ENCODE measurements around the gene RBM27. TPM values are rescaled to one million over a fixed set of nuclear protein-coding genes. Genes with fewer than 3 reads are reported as not detected.
A peak's percentile ranks its signal among the peaks of the same experiment; 100 is the strongest.

Gene RBM27
- total RNA-seq: 24.1 and 28.6 TPM in 2 replicates
- long read RNA-seq, partial matches to known transcripts: 68 of 72 reads
- long read RNA-seq, other reads (novel, unspliced or antisense): 4 of 72 reads

GRCh38 chr5:146203011-146203871 is at the start of gene RBM27:
RBM27 (plus strand) TSS chr5:146203605; CDS start chr5:146203766, 161 bp downstream.
- Mint-ChIP-seq H3K27me3 (no peaks in the 10 kb centered on the region), H3K9me3 (ENCODE audit: low read depth) (no peaks in the 10 kb centered on the region), H3K27ac (no peak within 1 kb of the TSS), H3K4me3 (ENCODE audit: low read depth) (no peak within 1 kb of the TSS), H3K36me3 (ENCODE audit: insufficient read depth) (no peaks in the 10 kb centered on the region), H3K4me1 (ENCODE audit: low read depth) (peaks cover 3% of the 10 kb centered on the region)
- DNase-seq (ENCODE audit: low spot score, unreplicated experiment): peak; percentile 97
- no peak for TF ChIP-seq CTCF (IDR thresholded peaks at IDR 0.05; ENCODE audit: unreplicated experiment)

- H3K27me3 Mint-ChIP-seq: no peaks in the 10 kb centered on the region
- H3K4me1 Mint-ChIP-seq (ENCODE audit: low read depth): no peaks in the 10 kb centered on the region
- no peak for DNase-seq (ENCODE audit: low spot score, unreplicated experiment)
- TF ChIP-seq CTCF (IDR thresholded peaks at IDR 0.05; ENCODE audit: unreplicated experiment): no peak
- H3K4me3 Mint-ChIP-seq (ENCODE audit: low read depth): no peak overlapping the region
- no peak overlapping the region for H3K27ac Mint-ChIP-seq
- H3K9me3 Mint-ChIP-seq (ENCODE audit: low read depth): no peaks in the 10 kb centered on the region
- peaks cover 36% of the 10 kb centered on the region for H3K36me3 Mint-ChIP-seq (ENCODE audit: insufficient read depth)
Measured at GRCh38 chr5:146158255-146158654, 45.1 kb upstream of the RBM27 start.

DNA sequence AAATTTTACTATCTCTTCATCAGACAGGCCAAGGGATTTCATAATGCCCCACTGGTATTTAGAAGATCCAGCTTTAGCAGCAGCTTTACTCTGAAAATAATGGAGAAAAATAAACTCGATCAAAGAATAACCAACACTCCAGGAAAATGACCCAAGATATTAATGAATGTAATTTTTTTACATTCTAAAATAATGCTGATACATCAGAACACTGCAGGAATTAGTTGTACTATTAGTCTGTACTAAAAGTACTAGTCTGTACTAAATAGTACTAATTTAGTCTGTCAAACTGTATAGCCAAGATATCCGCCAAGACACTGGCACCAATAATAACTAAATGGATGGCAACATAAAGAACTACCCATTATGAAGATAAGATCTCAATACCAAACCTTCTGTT is 39.0 kb upstream of the RBM27 start:
- Mint-ChIP-seq H3K9me3 (ENCODE audit: low read depth) (no peaks in the 10 kb centered on the region), H3K36me3 (ENCODE audit: insufficient read depth) (peaks cover 40% of the 10 kb centered on the region)

GRCh38 chr5:146165460-146165859 is 37.9 kb upstream of the RBM27 start:
- H3K36me3 Mint-ChIP-seq (ENCODE audit: insufficient read depth): peaks cover 47% of the 10 kb centered on the region

More for the DNA sequence above, 39.0 kb upstream of the RBM27 start:
- DNase-seq (ENCODE audit: low spot score, unreplicated experiment): no peak
- TF ChIP-seq CTCF (IDR thresholded peaks at IDR 0.05; ENCODE audit: unreplicated experiment): no peak
- Mint-ChIP-seq H3K27me3 (no peaks in the 10 kb centered on the region), H3K27ac (no peak overlapping the region), H3K4me3 (ENCODE audit: low read depth) (no peak overlapping the region), H3K4me1 (ENCODE audit: low read depth) (no peaks in the 10 kb centered on the region)

GRCh38 chr5:146165903-146166302 is 37.5 kb upstream of the RBM27 start:
- no peak for TF ChIP-seq CTCF (IDR thresholded peaks at IDR 0.05; ENCODE audit: unreplicated experiment)
- no peak for DNase-seq (ENCODE audit: low spot score, unreplicated experiment)
- Mint-ChIP-seq H3K4me3 (ENCODE audit: low read depth) (no peak overlapping the region), H3K4me1 (ENCODE audit: low read depth) (no peaks in the 10 kb centered on the region), H3K36me3 (ENCODE audit: insufficient read depth) (peaks cover 50% of the 10 kb centered on the region), H3K27ac (no peak overlapping the region), H3K9me3 (ENCODE audit: low read depth) (no peaks in the 10 kb centered on the region), H3K27me3 (no peaks in the 10 kb centered on the region)

More at GRCh38 chr5:146165460-146165859, 37.9 kb upstream of the RBM27 start:
- H3K4me1 Mint-ChIP-seq (ENCODE audit: low read depth): no peaks in the 10 kb centered on the region
- H3K4me3 Mint-ChIP-seq (ENCODE audit: low read depth): no peak overlapping the region
- H3K9me3 Mint-ChIP-seq (ENCODE audit: low read depth): no peaks in the 10 kb centered on the region
- H3K27ac Mint-ChIP-seq: no peak overlapping the region
- no peak for DNase-seq (ENCODE audit: low spot score, unreplicated experiment)
- TF ChIP-seq CTCF (IDR thresholded peaks at IDR 0.05; ENCODE audit: unreplicated experiment): no peak
- H3K27me3 Mint-ChIP-seq: no peaks in the 10 kb centered on the region

All from progenitor cell of endocrine pancreas (in vitro differentiated cells).